NOMO-1 treated with DMSO at 0.1 percent for 48 hours (cell line): ENCODE data around the gene RHOBTB3.

Source experiments
- DNase-seq: peaks from one replicate; lab custom pipeline; 2025; ENCODE audit not compliant: unreplicated experiment; lab: John Stamatoyannopoulos, UW

RHOBTB3 gene

GRCh38 chr5:95838556-95838955 lies 107.4 kb downstream of the RHOBTB3 start:
- DNase-seq: no peak

GRCh38 chr5:95839658-95840057 lies 108.5 kb downstream of the RHOBTB3 start:
- DNase-seq: no peak

GRCh38 chr5:95840956-95841705 lies 110.0 kb downstream of the RHOBTB3 start:
- peak; percentile 29 for DNase-seq

- no peak for DNase-seq
Measured at GRCh38 chr5:95841914-95842812, 111.0 kb downstream of the RHOBTB3 start.

- peak; percentile 95 for DNase-seq
Measured at GRCh38 chr5:95842854-95843544, 111.9 kb downstream of the RHOBTB3 start.

- DNase-seq: no peak
Measured at GRCh38 chr5:95843733-95844223, 112.6 kb downstream of the RHOBTB3 start.

GRCh38 chr5:95845391-95845790 lies 114.3 kb downstream of the RHOBTB3 start:
- no peak for DNase-seq
